ENCODE results near the gene STAT2. TPM values are rescaled to one million over a fixed set of nuclear protein-coding genes. Genes with fewer than 3 reads are reported as not detected.
A peak's percentile ranks its signal among the peaks of the same experiment; 100 is the strongest.
"Not testable (repeated sequence)": the region's sequence is repeated elsewhere in the genome, so short reads cannot be mapped to it uniquely, and the experiment has no call there.

STAT2 gene
- total and polyA plus RNA-seq, 8 donors = 22.6 to 245 (median 92.6) TPM

DNA sequence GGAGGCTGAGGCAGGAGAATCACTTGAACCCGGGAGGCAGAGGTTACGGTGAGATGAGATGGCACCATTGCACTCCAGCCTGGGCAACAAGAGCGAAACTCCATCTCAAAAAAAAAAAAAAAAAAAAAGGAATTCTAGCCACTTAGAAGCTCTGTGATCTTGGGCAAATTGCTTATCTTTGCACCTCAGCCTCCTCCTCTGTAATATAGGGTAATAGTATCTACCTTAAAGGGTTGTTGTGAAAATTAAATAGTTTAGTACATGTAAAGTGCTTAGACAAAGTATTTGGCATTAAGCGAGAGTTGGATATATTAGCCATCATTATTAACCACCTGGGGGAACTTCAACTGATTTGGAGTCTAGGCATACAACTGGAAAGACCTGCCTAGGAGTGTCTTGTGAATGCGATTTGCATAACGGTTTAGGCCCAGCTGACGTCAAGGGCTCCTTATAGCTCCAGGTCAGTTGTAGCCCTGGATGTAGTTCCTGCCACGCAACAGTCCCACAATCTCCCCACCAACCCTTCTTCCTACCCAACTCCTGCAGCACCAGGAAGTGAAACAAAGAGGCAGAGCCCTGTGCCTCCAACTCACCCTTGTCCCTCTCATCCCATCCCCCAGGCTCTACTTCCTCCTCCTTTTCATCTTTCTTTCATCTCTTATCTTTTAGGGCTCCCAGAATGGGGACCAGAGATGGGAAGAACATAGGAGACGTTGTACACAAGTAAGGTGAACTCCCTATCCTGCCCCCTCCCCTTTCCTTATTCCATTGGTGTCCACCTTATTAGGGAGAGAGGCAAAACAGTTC is 23.3 kb downstream of the STAT2 start:
- WGBS, 5 donors = 75 to 85% (median 81%) methylated on average over 9 of the region's 9 CpGs
- peaks cover 11 to 34% (median 16%) of the 10 kb centered on the region in 4 donors for H3K4me1 ChIP-seq
- peak in 1 of 2 donors; percentile 35 for DNase-seq

DNA sequence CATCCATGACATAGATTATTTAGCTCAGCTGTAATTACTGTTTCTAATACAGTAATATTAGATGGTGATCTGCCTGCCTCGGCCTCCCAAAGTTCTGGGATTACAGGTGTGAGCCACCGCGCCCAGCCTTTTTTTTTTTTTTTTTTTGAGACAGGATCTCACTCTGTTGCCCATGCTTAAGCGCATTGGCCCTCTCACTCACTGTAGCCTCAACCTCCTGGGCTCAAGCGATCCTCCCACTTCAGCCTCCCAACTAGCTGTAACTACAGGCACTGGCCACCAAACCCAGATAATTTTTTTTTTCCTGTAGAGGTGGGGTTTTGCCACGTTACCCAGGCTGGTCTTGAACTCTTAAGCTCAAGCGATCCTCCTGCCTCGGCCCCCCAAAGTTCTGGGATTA is 24.4 kb downstream of the STAT2 start:
- H3K27me3 ChIP-seq, H3K4me3 ChIP-seq: not testable (repeated sequence)
- 95 to 98% (median 97%) methylated on average over 8 of the region's 8 CpGs for WGBS, 5 donors

More for the DNA sequence above, 23.3 kb downstream of the STAT2 start:
- no peaks in the 10 kb centered on the region for H3K9me3 ChIP-seq
- H3K36me3 ChIP-seq = peaks cover 0 to 8% (median 6%) of the 10 kb centered on the region in 4 donors
- TF ChIP-seq, protein P1, sequence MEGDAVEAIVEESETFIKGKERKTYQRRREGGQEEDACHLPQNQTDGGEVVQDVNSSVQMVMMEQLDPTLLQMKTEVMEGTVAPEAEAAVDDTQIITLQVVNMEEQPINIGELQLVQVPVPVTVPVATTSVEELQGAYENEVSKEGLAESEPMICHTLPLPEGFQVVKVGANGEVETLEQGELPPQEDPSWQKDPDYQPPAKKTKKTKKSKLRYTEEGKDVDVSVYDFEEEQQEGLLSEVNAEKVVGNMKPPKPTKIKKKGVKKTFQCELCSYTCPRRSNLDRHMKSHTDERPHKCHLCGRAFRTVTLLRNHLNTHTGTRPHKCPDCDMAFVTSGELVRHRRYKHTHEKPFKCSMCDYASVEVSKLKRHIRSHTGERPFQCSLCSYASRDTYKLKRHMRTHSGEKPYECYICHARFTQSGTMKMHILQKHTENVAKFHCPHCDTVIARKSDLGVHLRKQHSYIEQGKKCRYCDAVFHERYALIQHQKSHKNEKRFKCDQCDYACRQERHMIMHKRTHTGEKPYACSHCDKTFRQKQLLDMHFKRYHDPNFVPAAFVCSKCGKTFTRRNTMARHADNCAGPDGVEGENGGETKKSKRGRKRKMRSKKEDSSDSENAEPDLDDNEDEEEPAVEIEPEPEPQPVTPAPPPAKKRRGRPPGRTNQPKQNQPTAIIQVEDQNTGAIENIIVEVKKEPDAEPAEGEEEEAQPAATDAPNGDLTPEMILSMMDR (IDR thresholded peaks at IDR 0.05) = no peak
- no peak for TF ChIP-seq POLR2A (IDR thresholded peaks at IDR 0.05)
- no peak for TF ChIP-seq EP300 (IDR thresholded peaks at IDR 0.05)
- no peak for TF ChIP-seq POLR2AphosphoS5 (IDR thresholded peaks at IDR 0.05)
- no peak overlapping the region for H3K27ac ChIP-seq
- intact Hi-C loops (cut with DNase I; ENCODE audit: low total_unique reads) = no loop called here
- no peaks in the 10 kb centered on the region for H3K27me3 ChIP-seq
- H3K4me3 ChIP-seq = no peak overlapping the region

DNA sequence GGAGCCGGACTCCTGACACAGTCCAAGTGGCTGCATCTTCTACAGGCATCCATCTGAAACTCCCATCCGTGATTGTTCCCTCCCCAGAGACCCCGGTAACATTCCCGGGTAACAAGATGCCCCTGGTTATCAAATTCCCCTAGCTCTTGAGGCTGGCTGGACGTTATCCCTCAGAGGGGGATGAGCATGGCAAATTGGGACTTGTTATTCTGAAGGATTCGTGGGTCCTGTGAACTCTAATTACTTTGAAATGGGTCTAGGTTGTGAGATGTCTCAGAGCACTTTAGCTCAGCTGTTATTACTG is 25.5 kb downstream of the STAT2 start:
- intact Hi-C loops (cut with DNase I; ENCODE audit: low total_unique reads) = no loop called here

More for the DNA sequence above, 24.4 kb downstream of the STAT2 start:
- intact Hi-C loops (cut with DNase I; ENCODE audit: low total_unique reads); H3K9me3 ChIP-seq; H3K27ac ChIP-seq; H3K36me3 ChIP-seq; DNase-seq: not testable (repeated sequence)
- peaks cover 11 to 34% (median 16%) of the 10 kb centered on the region in 4 donors for H3K4me1 ChIP-seq

DNA sequence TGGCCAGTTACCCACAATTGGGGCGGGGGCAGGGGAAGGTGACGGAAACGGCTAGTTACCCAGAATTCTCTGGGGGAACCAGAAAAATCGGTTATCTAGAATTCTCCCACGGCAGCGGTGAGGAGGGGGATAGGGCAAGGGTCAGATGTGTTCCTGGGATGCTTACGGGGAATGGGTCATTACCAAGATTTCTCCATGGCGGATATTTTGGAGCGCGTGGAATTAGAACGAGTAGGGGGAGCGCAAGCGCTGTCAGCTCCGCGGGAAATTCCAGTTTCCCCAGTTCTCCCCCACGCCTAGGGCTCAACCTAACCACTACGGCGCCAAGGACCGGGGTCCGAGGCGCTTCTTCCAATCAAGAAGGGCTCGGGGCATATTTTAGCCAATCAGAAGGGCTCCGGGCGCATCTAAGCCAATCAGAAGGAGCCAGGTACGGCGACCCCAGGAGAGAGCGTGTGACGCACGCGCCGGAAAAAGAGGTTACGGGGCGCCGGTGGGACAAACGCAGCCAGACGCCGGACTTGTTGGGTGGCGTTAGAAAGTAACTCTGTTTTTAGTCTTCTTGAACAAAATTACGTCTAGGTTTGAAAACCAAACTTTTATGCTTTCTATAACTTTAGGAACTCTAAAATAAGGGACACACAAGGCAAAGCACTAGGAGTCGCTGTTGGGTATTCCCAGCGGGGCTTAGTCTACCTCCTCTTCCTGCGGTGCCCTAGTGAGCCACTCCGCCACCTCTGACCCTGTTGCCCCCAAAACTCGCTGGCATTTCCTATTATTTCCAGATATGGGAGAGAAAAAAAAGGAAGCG is 26.0 kb downstream of the STAT2 start, which contains the start of gene PAN2:
Gene PAN2 (minus strand): TSS at position 322 of the 811 bp plus-strand sequence. CDS start 906 bp downstream, outside the sequence.
- 0 to 1% (median 0%) methylated on average over 45 of the region's 45 CpGs for WGBS, 5 donors
- intact Hi-C loops (cut with DNase I; ENCODE audit: low total_unique reads) = no loop called here
- H3K36me3 ChIP-seq = peaks cover 0 to 3% (median 0%) of the 10 kb centered on the region in 4 donors
- H3K27me3 ChIP-seq = no peaks in the 10 kb centered on the region
- peaks cover 11 to 31% (median 16%) of the 10 kb centered on the region in 4 donors for H3K4me1 ChIP-seq
- DNase-seq = peak; percentile 96 to 98
- TF ChIP-seq, protein P1 (IDR thresholded peaks at IDR 0.05) = peak in 5 of 7 experiments; percentile 24 to 58 (median 40)
- TF ChIP-seq POLR2A (IDR thresholded peaks at IDR 0.05) (no peak), POLR2AphosphoS5 (IDR thresholded peaks at IDR 0.05) (peak; percentile 78 to 91 (median 80)), EP300 (IDR thresholded peaks at IDR 0.05) (no peak)
- H3K4me3 ChIP-seq = peak within 1 kb of the TSS; percentile 52 to 70 (median 56)
- H3K9me3 ChIP-seq = no peaks in the 10 kb centered on the region
- H3K27ac ChIP-seq = peak within 1 kb of the TSS; percentile 86 to 98 (median 95)

More for the DNA sequence above, 25.5 kb downstream of the STAT2 start:
- no peaks in the 10 kb centered on the region for H3K9me3 ChIP-seq
- peak overlapping the region; percentile 86 to 98 (median 95) for H3K27ac ChIP-seq
- no peak for DNase-seq
- 6 to 11% (median 6%) methylated on average over 6 of the region's 6 CpGs for WGBS, 5 donors
- TF ChIP-seq EP300 (IDR thresholded peaks at IDR 0.05) = no peak
- peaks cover 0 to 2% (median 0%) of the 10 kb centered on the region in 4 donors for H3K36me3 ChIP-seq
- peak overlapping the region; percentile 52 to 70 (median 56) for H3K4me3 ChIP-seq
- H3K27me3 ChIP-seq = no peaks in the 10 kb centered on the region
- H3K4me1 ChIP-seq = peaks cover 11 to 34% (median 16%) of the 10 kb centered on the region in 4 donors

DNA sequence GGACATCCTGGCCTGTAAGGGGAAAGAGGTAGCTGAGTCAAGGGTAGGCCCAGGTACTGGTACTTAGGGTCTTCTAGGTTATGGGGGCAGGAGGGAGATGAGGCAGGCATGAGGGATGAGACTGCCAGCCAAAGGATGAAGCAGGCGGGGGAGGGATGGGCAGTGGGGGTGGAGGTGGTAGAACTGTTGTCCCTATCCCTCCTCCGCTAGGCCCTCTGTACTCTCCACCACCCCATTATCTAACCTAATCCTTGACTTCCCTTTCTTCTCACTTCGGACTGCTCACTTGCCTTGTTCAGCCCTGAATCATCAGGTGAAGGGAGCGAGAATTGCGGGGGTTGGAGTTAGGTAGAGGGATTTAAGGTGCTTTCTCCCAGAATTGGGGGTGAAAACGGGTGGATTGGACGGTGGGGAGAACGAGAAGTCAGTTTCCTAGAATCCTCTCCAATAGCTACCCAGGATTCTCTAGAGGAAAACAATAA is 26.7 kb downstream of the STAT2 start:
- WGBS, 5 donors = 11 to 20% (median 16%) methylated on average over 8 of the region's 8 CpGs
- intact Hi-C loops (cut with DNase I; ENCODE audit: low total_unique reads) = no loop called here

More for the DNA sequence above, 26.7 kb downstream of the STAT2 start:
- no peak for TF ChIP-seq POLR2AphosphoS5 (IDR thresholded peaks at IDR 0.05)
- TF ChIP-seq, protein P1 (IDR thresholded peaks at IDR 0.05) = no peak
- no peak for TF ChIP-seq EP300 (IDR thresholded peaks at IDR 0.05)
- TF ChIP-seq POLR2A (IDR thresholded peaks at IDR 0.05) = no peak
- peak overlapping the region; percentile 86 to 98 (median 95) for H3K27ac ChIP-seq
- no peaks in the 10 kb centered on the region for H3K27me3 ChIP-seq
- H3K4me1 ChIP-seq = peaks cover 11 to 24% (median 16%) of the 10 kb centered on the region in 4 donors
- H3K36me3 ChIP-seq = peaks cover 0 to 6% (median 5%) of the 10 kb centered on the region in 4 donors
- no peak for DNase-seq
- H3K9me3 ChIP-seq = no peaks in the 10 kb centered on the region
- H3K4me3 ChIP-seq = peak overlapping the region; percentile 52 to 70 (median 56)

All from stomach (tissue), 9 donors.